Endodermal cell (in vitro differentiated cells): ENCODE data around the gene ZDHHC14. TPM values are rescaled to one million over a fixed set of nuclear protein-coding genes. Genes with fewer than 3 reads are reported as not detected.

Experiments used
- DNase-seq: peaks from one replicate; pipeline ENCODE4 v3.0.0-alpha.2; 2017
- H3K27ac ChIP-seq: 2 replicates; pipeline ENCODE4 v1.5.1; 2013; ENCODE audit warnings: mild to moderate bottlenecking, low read depth, low read length, moderate library complexity
- H3K27me3 ChIP-seq: 2 replicates; pipeline ENCODE4 v1.6.1; 2013; ENCODE audit warnings: mild to moderate bottlenecking, low read length, moderate library complexity; ENCODE audit not compliant: insufficient read depth, control insufficient read depth, poor library complexity, severe bottlenecking
- H3K36me3 ChIP-seq: 2 replicates; pipeline ENCODE4 v1.7.0; 2013; ENCODE audit warnings: mild to moderate bottlenecking, low read length, moderate library complexity; ENCODE audit not compliant: control insufficient read depth, insufficient read depth
- H3K4me1 ChIP-seq: one replicate; pipeline ENCODE4 v1.7.0; 2013; ENCODE audit warnings: low read length; ENCODE audit not compliant: control insufficient read depth, insufficient read depth
- H3K4me3 ChIP-seq: 2 replicates; pipeline ENCODE4 v1.5.1; 2013; ENCODE audit warnings: mild to moderate bottlenecking, low read length, moderate library complexity
- H3K9ac ChIP-seq: 2 replicates; pipeline ENCODE4 v1.6.1; 2013; ENCODE audit warnings: mild to moderate bottlenecking, low read length, moderate library complexity; ENCODE audit not compliant: poor library complexity, severe bottlenecking; ENCODE audit errors: extremely low read depth
- H3K9me3 ChIP-seq: 2 replicates; pipeline ENCODE4 v1.6.1; 2013; ENCODE audit warnings: mild to moderate bottlenecking, low read length, moderate library complexity; ENCODE audit not compliant: control insufficient read depth
- H3K27ac Mint-ChIP-seq: 2 replicates; pipeline ENCODE4 v1.8.0; 2020; ENCODE audit warnings: mixed read lengths
- H3K27me3 Mint-ChIP-seq: 2 replicates; pipeline ENCODE4 v1.8.0; 2021; ENCODE audit warnings: mild to moderate bottlenecking, mixed read lengths; ENCODE audit not compliant: insufficient read depth
- H3K36me3 Mint-ChIP-seq: 2 replicates; pipeline ENCODE4 v1.8.0; 2020; ENCODE audit warnings: low read depth, mixed read lengths
- H3K4me1 Mint-ChIP-seq: 2 replicates; pipeline ENCODE4 v1.8.0; 2020; ENCODE audit warnings: mixed read lengths
- H3K4me3 Mint-ChIP-seq: 2 replicates; pipeline ENCODE4 v1.8.0; 2020; ENCODE audit warnings: mild to moderate bottlenecking, moderate library complexity, mixed read lengths
- H3K9me3 Mint-ChIP-seq: 2 replicates; pipeline ENCODE4 v1.8.0; 2020; ENCODE audit warnings: mild to moderate bottlenecking, mixed read lengths
- CTCF ChIP-seq: fragments of 200-600 bp; sonication (generic); conservative IDR thresholded peaks from 2 replicates; pipeline ENCODE4 v1.5.0; 2021; ENCODE audit warnings: antibody characterized with exemption, mild to moderate bottlenecking
- WGBS, 2 experiments: methylation state at CpG; one replicate each; pipeline versions ENCODE4 v1.1.5 to v1.1.7; 2013; ENCODE audit warnings: missing lambda C conversion rate in 2 of 2, mixed read lengths in 1 of 2; ENCODE audit not compliant: insufficient coverage in 1 of 2, insufficient read length in 1 of 2; 5-methylcytosine and 5-hydroxymethylcytosine counted together
- total RNA-seq, 2 donors: library from RNA; stranded (reverse); fragmentation: NEBNext Ultra II Directional in 1 of 2; extraction: Animal tissue kit (Norgen Biotek cat#: 25700) in 1 of 2; gene quantifications; 2 replicates in 1 of 2; 3 replicates in 1 of 2; pipeline ENCODE4 v1.2.1, GENCODE V29; 2021

Gene ZDHHC14
- total RNA-seq, 2 donors from 2014 or later: 2.3 to 4.5 TPM

GRCh38 chr6:157372501-157373280, 8.3 kb upstream of the ZDHHC14 start:
- no peak overlapping the region for H3K27ac ChIP-seq
- no peaks in the 10 kb centered on the region for H3K4me1 ChIP-seq
- H3K9ac ChIP-seq: no peak overlapping the region
- no peaks in the 10 kb centered on the region for H3K9me3 ChIP-seq
- H3K27ac Mint-ChIP-seq: no peak overlapping the region
- 91 to 97% methylated on average over 9 to 10 of the region's 10 CpGs for WGBS, 2 experiments
- no peak overlapping the region for H3K4me3 ChIP-seq
- peaks cover 4% of the 10 kb centered on the region for H3K27me3 Mint-ChIP-seq
- H3K36me3 ChIP-seq: no peaks in the 10 kb centered on the region
- no peak for TF ChIP-seq CTCF
- H3K27me3 ChIP-seq: no peaks in the 10 kb centered on the region
- H3K36me3 Mint-ChIP-seq: no peaks in the 10 kb centered on the region
- no peak overlapping the region for H3K4me3 Mint-ChIP-seq
- H3K9me3 Mint-ChIP-seq: no peaks in the 10 kb centered on the region
- no peak for DNase-seq
- H3K4me1 Mint-ChIP-seq: no peaks in the 10 kb centered on the region

GRCh38 chr6:157374889-157375443, 6.0 kb upstream of the ZDHHC14 start:
- Mint-ChIP-seq H3K27me3 (peaks cover 4% of the 10 kb centered on the region), H3K9me3 (no peaks in the 10 kb centered on the region), H3K36me3 (no peaks in the 10 kb centered on the region), H3K4me3 (no peak overlapping the region), H3K27ac (no peak overlapping the region), H3K4me1 (peaks cover 5% of the 10 kb centered on the region)
- Histone ChIP-seq H3K9me3 (no peaks in the 10 kb centered on the region), H3K4me3 (no peak overlapping the region), H3K9ac (no peak overlapping the region), H3K4me1 (no peaks in the 10 kb centered on the region), H3K27ac (no peak overlapping the region), H3K27me3 (no peaks in the 10 kb centered on the region), H3K36me3 (no peaks in the 10 kb centered on the region)
- 61 to 63% methylated on average over 6 of the region's 6 CpGs for WGBS, 2 experiments
- TF ChIP-seq CTCF: no peak
- no peak for DNase-seq

- TF ChIP-seq CTCF: no peak
Observed at GRCh38 chr6:157376241-157376640, 4.7 kb upstream of the ZDHHC14 start.

More at GRCh38 chr6:157376241-157376640, 4.7 kb upstream of the ZDHHC14 start:
- H3K4me3 ChIP-seq: no peak overlapping the region
- H3K4me1 ChIP-seq: no peaks in the 10 kb centered on the region
- Mint-ChIP-seq H3K27ac (no peak overlapping the region), H3K4me1 (peaks cover 5% of the 10 kb centered on the region), H3K9me3 (no peaks in the 10 kb centered on the region), H3K36me3 (no peaks in the 10 kb centered on the region), H3K27me3 (peaks cover 4% of the 10 kb centered on the region), H3K4me3 (no peak overlapping the region)
- no peaks in the 10 kb centered on the region for H3K27me3 ChIP-seq
- DNase-seq: no peak
- WGBS, 2 experiments: 75% methylated on average over 3 of the region's 3 CpGs; no CpG with 5 or more reads in 1 of the 2 experiments
- H3K9me3 ChIP-seq: no peaks in the 10 kb centered on the region
- H3K27ac ChIP-seq: no peak overlapping the region
- no peaks in the 10 kb centered on the region for H3K36me3 ChIP-seq
- H3K9ac ChIP-seq: no peak overlapping the region
